Endothelial cell (in vitro differentiated cells): ENCODE data around the gene TRAF3IP1. TPM values are rescaled to one million over a fixed set of nuclear protein-coding genes. Genes with fewer than 3 reads are reported as not detected.
"Not testable (repeated sequence)": the region's sequence is repeated elsewhere in the genome, so short reads cannot be mapped to it uniquely, and the experiment has no call there.

Experiments
- DNase-seq: peaks from one replicate; pipeline ENCODE4 v3.0.0; 2021; ENCODE audit warnings: low spot score
- H3K27ac Mint-ChIP-seq: one replicate; pipeline ENCODE4 v1.8.0; 2021; ENCODE audit warnings: mixed read lengths, inconsistent platforms; ENCODE audit not compliant: unreplicated experiment
- H3K27me3 Mint-ChIP-seq: one replicate; pipeline ENCODE4 v1.8.0; 2021; ENCODE audit warnings: mild to moderate bottlenecking, moderate library complexity, mixed read lengths, inconsistent platforms; ENCODE audit not compliant: unreplicated experiment
- H3K36me3 Mint-ChIP-seq: one replicate; pipeline ENCODE4 v1.8.0; 2021; ENCODE audit warnings: mild to moderate bottlenecking, low read depth, mixed read lengths, inconsistent platforms; ENCODE audit not compliant: unreplicated experiment
- H3K4me1 Mint-ChIP-seq: one replicate; pipeline ENCODE4 v1.8.0; 2021; ENCODE audit warnings: mild to moderate bottlenecking, mixed read lengths, inconsistent platforms; ENCODE audit not compliant: unreplicated experiment
- H3K4me3 Mint-ChIP-seq: one replicate; pipeline ENCODE4 v1.8.0; 2021; ENCODE audit warnings: mild to moderate bottlenecking, mixed read lengths, inconsistent platforms; ENCODE audit not compliant: unreplicated experiment
- H3K9me3 Mint-ChIP-seq: one replicate; pipeline ENCODE4 v1.8.0; 2021; ENCODE audit warnings: mixed read lengths, inconsistent platforms; ENCODE audit not compliant: unreplicated experiment
- CTCF ChIP-seq: fragments of 200-600 bp; sonication (generic); IDR thresholded peaks from one replicate; pipeline ENCODE4 v1.5.0; 2021; ENCODE audit warnings: antibody characterized with exemption; ENCODE audit not compliant: unreplicated experiment
- total RNA-seq: library from RNA; stranded (reverse); fragmentation: NEBNext Ultra II Directional; extraction: Animal tissue kit (Norgen Biotek cat#: 25700); gene quantifications from one replicate; pipeline ENCODE4 v1.2.1, GENCODE V29; 2021; ENCODE audit not compliant: unreplicated experiment

TRAF3IP1 gene
- total RNA-seq, 1 donor from 2014 or later, result 17.1 TPM

DNA sequence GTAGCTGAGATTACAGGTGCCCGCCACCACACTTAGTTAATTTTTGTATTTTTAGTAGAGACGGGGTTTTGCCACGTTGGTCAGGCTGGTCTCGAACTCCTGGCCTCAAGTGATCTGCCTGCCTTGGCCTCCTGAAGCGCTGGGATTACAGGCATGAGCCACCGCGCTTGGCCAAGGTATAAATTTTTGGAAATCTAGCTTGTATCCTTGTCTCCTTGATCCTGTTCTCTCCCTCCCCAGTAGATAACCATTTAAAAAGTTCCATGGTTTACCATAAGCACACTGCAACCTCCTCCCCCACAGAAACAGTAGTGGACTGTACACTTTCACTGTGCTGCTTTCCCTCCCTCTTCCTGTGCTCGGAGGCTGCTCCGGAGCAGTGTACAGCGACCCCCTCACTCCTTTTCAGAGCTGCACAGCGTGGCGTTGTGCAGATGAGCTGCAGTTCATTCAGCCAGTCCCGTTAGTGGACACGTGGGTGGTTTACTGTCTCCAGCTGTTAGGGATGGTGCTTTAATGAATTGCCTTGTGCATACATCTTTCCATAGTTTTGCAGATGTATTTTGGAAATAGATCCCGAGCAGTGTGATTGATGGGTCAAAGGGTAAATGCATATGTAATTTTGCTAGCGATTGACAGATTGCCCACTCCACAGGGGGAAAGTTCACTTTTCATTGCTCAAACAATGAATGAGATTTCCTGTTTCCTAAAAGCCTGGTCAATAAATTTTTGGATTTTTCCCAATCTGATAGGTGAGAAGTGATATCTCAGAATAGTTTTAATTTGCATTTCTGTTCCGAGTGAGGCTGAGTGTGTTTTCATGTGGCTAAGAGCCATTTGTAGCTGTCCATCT lies 121.2 kb downstream of the TRAF3IP1 start:
- no peak for TF ChIP-seq CTCF
- H3K36me3 Mint-ChIP-seq, result peaks cover 4% of the 10 kb centered on the region

GRCh38 chr2:238442257-238442656 lies 121.9 kb downstream of the TRAF3IP1 start:
- H3K36me3 Mint-ChIP-seq, result peaks cover 12% of the 10 kb centered on the region
- not testable (repeated sequence) for H3K4me1 Mint-ChIP-seq, H3K4me3 Mint-ChIP-seq, H3K27ac Mint-ChIP-seq, H3K27me3 Mint-ChIP-seq, DNase-seq, H3K9me3 Mint-ChIP-seq

More for the DNA sequence above, 121.2 kb downstream of the TRAF3IP1 start:
- Mint-ChIP-seq H3K27me3 (no peaks in the 10 kb centered on the region), H3K4me3 (no peak overlapping the region), H3K27ac (no peak overlapping the region), H3K4me1 (peaks cover 3% of the 10 kb centered on the region), H3K9me3 (no peaks in the 10 kb centered on the region)
- DNase-seq, result no peak

GRCh38 chr2:238444242-238444641 lies 123.9 kb downstream of the TRAF3IP1 start:
- Mint-ChIP-seq H3K27me3 (peaks cover 4% of the 10 kb centered on the region), H3K4me1 (peaks cover 3% of the 10 kb centered on the region), H3K36me3 (peaks cover 14% of the 10 kb centered on the region), H3K9me3 (no peaks in the 10 kb centered on the region), H3K27ac (no peak overlapping the region), H3K4me3 (no peak overlapping the region)
- DNase-seq, result no peak
- TF ChIP-seq CTCF, result no peak

DNA sequence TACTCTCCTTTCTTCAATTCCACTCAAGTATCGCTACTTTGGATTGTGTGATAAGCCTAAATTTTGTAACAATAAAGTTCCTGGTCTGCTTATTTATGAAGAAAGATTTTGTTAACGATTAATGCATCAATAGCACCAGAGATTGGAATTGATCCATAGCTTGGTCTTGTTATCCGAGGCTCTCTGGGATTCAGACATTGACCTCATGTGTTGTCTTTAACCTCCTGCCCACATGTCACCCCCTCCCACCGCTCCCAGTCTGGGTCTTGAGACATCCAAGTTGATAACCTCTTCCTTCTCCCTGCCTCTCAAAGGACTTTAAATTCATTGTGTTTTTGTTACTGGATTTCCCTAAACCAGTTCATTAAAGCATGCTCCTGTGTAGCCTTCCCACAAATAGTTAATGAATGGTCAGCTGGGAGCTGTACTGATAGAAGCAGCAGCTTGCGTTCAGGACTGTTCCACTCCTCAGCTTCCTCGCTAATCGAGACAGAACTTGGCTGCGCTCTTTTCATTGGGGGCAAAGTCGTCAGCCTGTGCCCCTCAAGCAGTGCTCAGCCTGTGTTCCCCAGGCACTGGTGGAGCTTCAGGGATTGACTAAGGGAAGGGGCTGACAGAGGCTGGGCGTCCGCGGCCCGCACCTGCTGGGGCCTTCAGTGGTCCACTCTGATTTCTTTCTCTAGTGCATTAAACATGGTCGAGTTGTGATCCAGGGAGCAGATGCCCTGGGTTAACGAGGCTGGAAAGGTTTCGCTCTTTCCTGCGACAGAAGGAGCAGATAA lies 125.3 kb downstream of the TRAF3IP1 start:
- Mint-ChIP-seq H3K4me1 (peaks cover 3% of the 10 kb centered on the region), H3K9me3 (no peaks in the 10 kb centered on the region), H3K27me3 (peaks cover 4% of the 10 kb centered on the region), H3K27ac (no peak overlapping the region), H3K4me3 (no peak overlapping the region), H3K36me3 (peaks cover 14% of the 10 kb centered on the region)
- no peak for TF ChIP-seq CTCF
- DNase-seq, result no peak

GRCh38 chr2:238446371-238446770 lies 126.1 kb downstream of the TRAF3IP1 start:
- peaks cover 4% of the 10 kb centered on the region for H3K27me3 Mint-ChIP-seq
- DNase-seq, result no peak
- H3K4me1 Mint-ChIP-seq, result peaks cover 2% of the 10 kb centered on the region
- peaks cover 14% of the 10 kb centered on the region for H3K36me3 Mint-ChIP-seq
- H3K4me3 Mint-ChIP-seq, result no peak overlapping the region
- no peak for TF ChIP-seq CTCF
- no peak overlapping the region for H3K27ac Mint-ChIP-seq
- no peaks in the 10 kb centered on the region for H3K9me3 Mint-ChIP-seq
